K562 (cell line): ENCODE data around the gene BMF. TPM values are rescaled to one million over a fixed set of nuclear protein-coding genes. Genes with fewer than 3 reads are reported as not detected.
A peak's percentile ranks its signal among the peaks of the same experiment; 100 is the strongest.

Source experiments
- ARID1B ChIP-seq: fragments of 450-650 bp; IDR thresholded peaks from 2 replicates; pipeline ENCODE4 v1.6.1; 2016; ENCODE audit warnings: antibody characterized with exemption, mild to moderate bottlenecking, inconsistent platforms
- BRF2 ChIP-seq: IDR thresholded peaks from 3 replicates; pipeline ENCODE4 v1.6.1; 2011; ENCODE audit warnings: borderline replicate concordance, mild to moderate bottlenecking; ENCODE audit not compliant: insufficient read length, insufficient read depth
- CTBP1 ChIP-seq: fragments of 450-650 bp; IDR thresholded peaks from 2 replicates; pipeline ENCODE4 v1.6.1; 2016; ENCODE audit warnings: borderline replicate concordance
- EP300 ChIP-seq: IDR thresholded peaks from 2 replicates; pipeline ENCODE4 v1.6.1; 2012; ENCODE audit warnings: low read length, improper control_type of control experiment
- FOXK1 ChIP-seq: sonication (generic); formaldehyde crosslinking; IDR thresholded peaks from 2 replicates; pipeline ENCODE4 v1.8.0; 2022; ENCODE audit warnings: missing genetic modification reagents, mild to moderate bottlenecking, borderline replicate concordance
- KDM4B ChIP-seq, 2 experiments: fragments of 450-650 bp in 1 of 2; sonication (generic) in 1 of 2; IDR thresholded peaks; 2 replicates each; pipeline ENCODE4 v1.6.1; 2016 to 2017; ENCODE audit warnings: borderline replicate concordance in 2 of 2, antibody characterized with exemption in 1 of 2, low read depth in 1 of 2, mild to moderate bottlenecking in 1 of 2
- MXD1 ChIP-seq: fragments of 250-450 bp; sonication (Bioruptor Pico); IDR thresholded peaks from 2 replicates; pipeline ENCODE4 v1.8.0; 2021; ENCODE audit warnings: borderline replicate concordance, mild to moderate bottlenecking, moderate library complexity; ENCODE audit not compliant: poor library complexity, severe bottlenecking
- NBN ChIP-seq: fragments of 450-650 bp; IDR thresholded peaks from 2 replicates; pipeline ENCODE4 v1.6.1; 2016; ENCODE audit warnings: low read depth, mild to moderate bottlenecking
- RCOR1 ChIP-seq, 2 experiments: IDR thresholded peaks; 2 replicates each; pipeline ENCODE4 v1.6.1; 2012; ENCODE audit warnings: low read depth in 2 of 2, low read length in 2 of 2, borderline replicate concordance in 1 of 2, improper control_type of control experiment in 1 of 2
- ZNF212 ChIP-seq: fragments of 450-650 bp; formaldehyde crosslinking; IDR thresholded peaks from 2 replicates; pipeline ENCODE4 v1.4.0; 2020; ENCODE audit warnings: mild to moderate bottlenecking
- polyA plus RNA-seq, 8 experiments: library from polyadenylated mRNA; depleted of rRNA in 4 of 8; stranded (reverse) in 5 of 8; unstranded in 3 of 8; fragments of >200 nt; fragmentation: Nextera tagmentation in 2 of 8; fragmentation: Illumina TruSeq in 1 of 8; extraction: Ambion mirVana in 2 of 8; extraction: Trizol in 1 of 8; gene quantifications; 2 replicates each; pipeline versions ENCODE4 v1.2.1 to v1.2.3, GENCODE V29; 2011 to 2014; ENCODE audit warnings: inconsistent platforms in 1 of 8, missing spikeins in 1 of 8
- total RNA-seq, 7 experiments: library from RNA; depleted of rRNA in 6 of 7; stranded (reverse); fragments of >200 nt in 6 of 7; fragmentation: Illumina TruSeq in 2 of 7; extraction: Trizol in 2 of 7; gene quantifications; 2 replicates each; pipeline versions ENCODE4 v1.2.1 to v1.2.3, GENCODE V29; 2011 to 2021; ENCODE audit warnings: low replicate concordance in 1 of 7
- TF ChIP-seq, protein P1 (sequence below): fragments of 450-650 bp; IDR thresholded peaks from 2 replicates; pipeline ENCODE4 v1.6.1; 2017; ENCODE audit warnings: antibody characterized with exemption
- TF ChIP-seq, protein P2 (sequence below), 2 experiments: fragments of 450-650 bp; formaldehyde crosslinking in 1 of 2; IDR thresholded peaks; 2 replicates each; pipeline versions ENCODE4 v1.4.0 to v1.6.1; 2014 to 2020; ENCODE audit warnings: mild to moderate bottlenecking in 2 of 2, borderline replicate concordance in 1 of 2, low read depth in 1 of 2
- TF ChIP-seq, protein P3 (sequence below): fragments of 450-650 bp; conservative IDR thresholded peaks from 2 replicates; pipeline ENCODE4 v1.6.1; 2016; ENCODE audit warnings: missing genetic modification characterization, low read depth, mild to moderate bottlenecking, missing compliant biosample characterization, moderate library complexity

Gene BMF
- total and polyA plus RNA-seq, 9 of the 15 experiments (the other 6 are each of a cell fraction or from before 2014, with no cell fraction given) = 0.25 to 0.91 (median 0.59) TPM; not detected in 2

DNA sequence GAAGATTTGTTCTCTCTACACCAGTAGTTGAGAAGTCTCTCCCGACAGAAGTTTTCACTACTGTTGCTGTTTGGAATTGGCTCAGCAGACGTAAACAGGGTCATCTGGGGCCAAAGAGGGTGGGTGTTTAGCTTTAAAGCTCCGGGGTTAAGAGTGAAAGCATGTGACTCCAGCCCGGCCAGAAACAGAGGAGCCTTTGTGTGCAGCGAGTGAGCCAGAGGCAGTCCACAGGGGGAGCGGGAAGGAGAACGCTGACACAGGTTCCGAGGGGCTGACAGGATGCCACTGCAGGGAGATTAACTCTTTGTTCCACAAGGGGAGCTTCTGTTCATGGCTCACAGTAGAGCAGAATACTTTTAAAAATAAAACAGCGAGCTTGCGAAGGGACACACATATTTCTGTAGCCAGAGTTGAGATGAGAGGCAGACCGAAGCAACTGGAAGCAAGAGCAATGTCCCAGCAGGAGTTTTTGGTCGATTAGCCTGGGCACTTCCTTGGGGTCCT is 26.9 kb downstream of the BMF start (continued):
- TF ChIP-seq FOXK1 (CRISPR knock-in tag) (no peak), MXD1 (CRISPR knock-in tag) (no peak), RCOR1 (IDR thresholded peaks at IDR 0.05; ENCODE audit: borderline replicate concordance in 1 of 2, low read depth in 2 of 2, low read length in 2 of 2) (peak in 1 of 2 experiments; percentile 8; a peak in 1 of 4 replicates), CTBP1 (peak; percentile 16; the same call in 1 of the 2 replicates), KDM4B (IDR thresholded peaks at IDR 0.05; ENCODE audit: borderline replicate concordance in 2 of 2, low read depth in 1 of 2) (no peak), ARID1B (peak; percentile 9; the same call in 1 of the 2 replicates), NBN (no peak), ZNF212 (CRISPR knock-in tag) (no peak), EP300 (peak; percentile 46; the same call in 1 of the 2 replicates), BRF2 (no peak)
- TF ChIP-seq, protein P1, sequence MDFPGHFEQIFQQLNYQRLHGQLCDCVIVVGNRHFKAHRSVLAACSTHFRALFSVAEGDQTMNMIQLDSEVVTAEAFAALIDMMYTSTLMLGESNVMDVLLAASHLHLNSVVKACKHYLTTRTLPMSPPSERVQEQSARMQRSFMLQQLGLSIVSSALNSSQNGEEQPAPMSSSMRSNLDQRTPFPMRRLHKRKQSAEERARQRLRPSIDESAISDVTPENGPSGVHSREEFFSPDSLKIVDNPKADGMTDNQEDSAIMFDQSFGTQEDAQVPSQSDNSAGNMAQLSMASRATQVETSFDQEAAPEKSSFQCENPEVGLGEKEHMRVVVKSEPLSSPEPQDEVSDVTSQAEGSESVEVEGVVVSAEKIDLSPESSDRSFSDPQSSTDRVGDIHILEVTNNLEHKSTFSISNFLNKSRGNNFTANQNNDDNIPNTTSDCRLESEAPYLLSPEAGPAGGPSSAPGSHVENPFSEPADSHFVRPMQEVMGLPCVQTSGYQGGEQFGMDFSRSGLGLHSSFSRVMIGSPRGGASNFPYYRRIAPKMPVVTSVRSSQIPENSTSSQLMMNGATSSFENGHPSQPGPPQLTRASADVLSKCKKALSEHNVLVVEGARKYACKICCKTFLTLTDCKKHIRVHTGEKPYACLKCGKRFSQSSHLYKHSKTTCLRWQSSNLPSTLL = no peak
- TF ChIP-seq, protein P2, sequence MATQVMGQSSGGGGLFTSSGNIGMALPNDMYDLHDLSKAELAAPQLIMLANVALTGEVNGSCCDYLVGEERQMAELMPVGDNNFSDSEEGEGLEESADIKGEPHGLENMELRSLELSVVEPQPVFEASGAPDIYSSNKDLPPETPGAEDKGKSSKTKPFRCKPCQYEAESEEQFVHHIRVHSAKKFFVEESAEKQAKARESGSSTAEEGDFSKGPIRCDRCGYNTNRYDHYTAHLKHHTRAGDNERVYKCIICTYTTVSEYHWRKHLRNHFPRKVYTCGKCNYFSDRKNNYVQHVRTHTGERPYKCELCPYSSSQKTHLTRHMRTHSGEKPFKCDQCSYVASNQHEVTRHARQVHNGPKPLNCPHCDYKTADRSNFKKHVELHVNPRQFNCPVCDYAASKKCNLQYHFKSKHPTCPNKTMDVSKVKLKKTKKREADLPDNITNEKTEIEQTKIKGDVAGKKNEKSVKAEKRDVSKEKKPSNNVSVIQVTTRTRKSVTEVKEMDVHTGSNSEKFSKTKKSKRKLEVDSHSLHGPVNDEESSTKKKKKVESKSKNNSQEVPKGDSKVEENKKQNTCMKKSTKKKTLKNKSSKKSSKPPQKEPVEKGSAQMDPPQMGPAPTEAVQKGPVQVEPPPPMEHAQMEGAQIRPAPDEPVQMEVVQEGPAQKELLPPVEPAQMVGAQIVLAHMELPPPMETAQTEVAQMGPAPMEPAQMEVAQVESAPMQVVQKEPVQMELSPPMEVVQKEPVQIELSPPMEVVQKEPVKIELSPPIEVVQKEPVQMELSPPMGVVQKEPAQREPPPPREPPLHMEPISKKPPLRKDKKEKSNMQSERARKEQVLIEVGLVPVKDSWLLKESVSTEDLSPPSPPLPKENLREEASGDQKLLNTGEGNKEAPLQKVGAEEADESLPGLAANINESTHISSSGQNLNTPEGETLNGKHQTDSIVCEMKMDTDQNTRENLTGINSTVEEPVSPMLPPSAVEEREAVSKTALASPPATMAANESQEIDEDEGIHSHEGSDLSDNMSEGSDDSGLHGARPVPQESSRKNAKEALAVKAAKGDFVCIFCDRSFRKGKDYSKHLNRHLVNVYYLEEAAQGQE (IDR thresholded peaks at IDR 0.05; ENCODE audit: borderline replicate concordance) = no peak
- TF ChIP-seq, protein P2 (CRISPR knock-in tag; IDR thresholded peaks at IDR 0.05; ENCODE audit: low read depth) = no peak
- TF ChIP-seq, protein P3, sequence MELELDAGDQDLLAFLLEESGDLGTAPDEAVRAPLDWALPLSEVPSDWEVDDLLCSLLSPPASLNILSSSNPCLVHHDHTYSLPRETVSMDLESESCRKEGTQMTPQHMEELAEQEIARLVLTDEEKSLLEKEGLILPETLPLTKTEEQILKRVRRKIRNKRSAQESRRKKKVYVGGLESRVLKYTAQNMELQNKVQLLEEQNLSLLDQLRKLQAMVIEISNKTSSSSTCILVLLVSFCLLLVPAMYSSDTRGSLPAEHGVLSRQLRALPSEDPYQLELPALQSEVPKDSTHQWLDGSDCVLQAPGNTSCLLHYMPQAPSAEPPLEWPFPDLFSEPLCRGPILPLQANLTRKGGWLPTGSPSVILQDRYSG (tag) = 0 out of 2 replicates have a peak, but pooled peaks have one; percentile 38
